ENCODE data around the gene FAIM.
"Not testable (repeated sequence)": the region's sequence is repeated elsewhere in the genome, so short reads cannot be mapped to it uniquely, and the experiment has no call there.

Gene FAIM

DNA sequence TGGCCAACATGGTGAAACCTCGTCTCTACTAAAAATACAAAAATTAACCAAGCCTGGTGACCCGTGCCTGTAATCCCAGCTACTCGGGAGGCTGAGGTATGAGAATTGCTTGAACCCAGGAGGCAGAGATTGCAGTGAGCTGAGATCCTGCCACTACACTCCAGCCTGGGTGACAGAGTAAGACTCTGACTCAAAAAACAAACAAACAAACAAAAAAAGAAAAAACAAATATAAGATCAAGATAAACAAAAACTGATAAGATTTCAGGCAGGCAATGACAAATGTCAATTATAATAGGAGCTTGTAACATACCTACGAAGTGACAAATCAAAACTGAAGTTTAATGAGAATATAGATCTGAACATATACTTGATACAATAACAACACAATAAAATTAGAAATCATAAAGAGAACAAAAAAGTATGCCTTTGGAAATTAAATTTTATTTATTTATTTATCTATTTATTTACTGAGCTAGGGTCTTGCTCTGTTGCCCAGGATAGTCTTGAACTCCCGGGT lies 70.4 kb downstream of the FAIM start:
- DNase-seq (ENCODE audit: low read depth in 2 of 2), result no peak

DNA sequence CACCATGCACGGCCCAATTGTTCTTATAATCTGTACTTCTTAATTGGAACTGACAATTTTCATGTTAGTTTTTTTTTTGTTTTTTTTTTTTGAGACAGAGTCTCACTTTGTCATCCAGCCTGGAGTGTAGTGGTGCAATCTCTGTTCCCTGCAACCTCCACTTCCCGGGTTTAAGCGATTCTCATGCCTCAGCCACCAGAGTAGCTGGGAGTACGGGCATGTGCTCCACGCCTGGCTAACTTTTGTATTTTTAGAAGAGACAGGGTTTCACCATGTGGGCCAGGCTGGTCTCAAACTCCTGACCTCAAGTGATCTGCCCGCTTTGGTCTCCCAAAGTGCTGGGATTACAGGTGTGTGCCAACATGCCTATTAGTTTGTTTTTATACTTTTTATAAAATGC lies 72.4 kb downstream of the FAIM start:
- not testable (repeated sequence) for DNase-seq (ENCODE audit: low read depth in 2 of 2)

DNA sequence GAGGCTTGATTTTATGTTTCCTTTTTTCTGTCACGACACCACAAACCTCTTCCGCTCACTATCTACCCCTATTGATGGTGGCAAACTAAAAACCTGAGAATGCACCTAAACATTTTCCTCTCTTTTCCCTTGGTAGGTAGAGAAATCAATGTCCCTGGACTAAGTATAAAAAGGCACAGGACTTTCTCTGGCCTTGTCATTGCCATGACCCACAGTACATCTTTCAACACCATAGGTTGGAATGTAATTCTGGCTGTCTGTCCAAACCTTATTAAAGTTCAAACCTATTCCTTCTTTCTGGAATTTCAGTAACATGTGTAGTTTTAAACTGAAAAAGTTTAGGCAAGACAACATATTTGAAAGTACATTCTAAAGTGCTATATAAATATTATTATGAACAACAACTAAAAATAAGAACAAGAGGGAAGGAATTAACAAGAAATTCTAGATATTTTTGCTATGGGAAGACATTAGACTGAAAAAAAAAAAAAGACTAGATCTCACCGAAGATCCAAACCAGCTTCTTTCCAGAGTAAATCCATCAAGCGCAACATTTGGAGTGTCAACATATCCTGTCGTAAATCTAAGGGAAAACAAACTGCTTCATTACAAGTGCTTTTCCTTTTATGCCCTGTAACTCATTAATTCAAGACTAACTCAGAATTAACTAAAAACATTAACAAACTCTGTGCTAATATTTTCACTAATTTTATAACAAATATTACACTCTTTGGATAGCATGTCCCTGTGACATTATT lies 73.1 kb downstream of the FAIM start:
- DNase-seq (ENCODE audit: low read depth in 2 of 2), result no peak

GRCh38 chr3:138682648-138683047 lies 74.1 kb downstream of the FAIM start:
- DNase-seq (ENCODE audit: low read depth in 2 of 2), result no peak
